ENCODE measurements around the gene DOK4. TPM values are rescaled to one million over a fixed set of nuclear protein-coding genes. Genes with fewer than 3 reads are reported as not detected.

DOK4 gene
- total RNA-seq, 1 experiment from 2014 or later = 13.1 TPM

DNA sequence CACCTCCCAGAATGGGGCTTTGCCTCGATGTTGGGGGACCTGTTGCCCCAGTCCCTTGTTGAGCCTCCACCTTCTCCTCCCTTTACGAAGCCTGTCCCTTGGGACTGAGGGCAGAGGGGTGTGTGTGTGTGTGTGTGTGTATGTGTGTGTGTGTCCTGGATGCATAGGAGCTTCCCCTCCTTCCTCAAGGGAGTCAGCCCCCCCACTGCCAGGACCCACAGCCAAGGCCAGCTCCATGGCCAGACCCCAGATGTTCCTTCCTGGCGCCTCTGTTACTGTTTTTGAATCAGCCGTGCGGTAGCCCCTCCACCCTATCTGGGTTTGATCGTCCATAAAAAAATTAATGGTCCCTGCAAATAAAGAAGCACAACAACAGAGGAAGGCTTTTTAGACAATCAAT lies 17.7 kb upstream of the DOK4 start:
- no peak overlapping the region for H3T11ph ChIP-seq (ENCODE audit: low read length)
- no peak overlapping the region for H2AK5ac ChIP-seq (ENCODE audit: insufficient read length, low read length)
- no peaks in the 10 kb centered on the region for H3K79me2 ChIP-seq (ENCODE audit: insufficient read depth, low read length)
- no peak overlapping the region for H3K18ac ChIP-seq (ENCODE audit: insufficient read length, low read depth, low read length)
- no peak overlapping the region for H3K56ac ChIP-seq (ENCODE audit: insufficient read length, low read depth, low read length)
- no peak overlapping the region for H4K8ac ChIP-seq (replicated peaks; ENCODE audit: insufficient read length, low read depth, low read length)
- Mint-ChIP-seq H3K27ac (no peak overlapping the region), H3K4me1 (peaks cover 14 to 24% of the 10 kb centered on the region in 2 experiments), H3K27me3 (ENCODE audit: low read depth) (peaks cover 7% of the 10 kb centered on the region), H3K9me3 (no peaks in the 10 kb centered on the region), H3K36me3 (ENCODE audit: insufficient read depth in 1 of 3, low read depth in 3 of 3) (no peaks in the 10 kb centered on the region), H3K4me3 (no peak overlapping the region; a peak in 1 of 5 replicates)
- no peak overlapping the region for H3K4me2 ChIP-seq (ENCODE audit: insufficient read depth, insufficient read length, low read length)
- H3K14ac ChIP-seq (ENCODE audit: insufficient read depth, low read length) = no peak overlapping the region; the same call in 1 of the 2 replicates
- H3K79me1 ChIP-seq (ENCODE audit: insufficient read depth, low read depth, low read length, poor library complexity, severe bottlenecking) = no peaks in the 10 kb centered on the region
- no peak overlapping the region for H3K23ac ChIP-seq (ENCODE audit: insufficient read length, low read depth, low read length)
- H4K20me1 ChIP-seq (ENCODE audit: control insufficient read depth, insufficient read depth, insufficient read length) = no peaks in the 10 kb centered on the region
- H2BK120ac ChIP-seq (ENCODE audit: low read depth, low read length, poor library complexity, severe bottlenecking) = no peak overlapping the region
- H3K9ac ChIP-seq (ENCODE audit: extremely low read depth, insufficient read length, low read length) = no peak overlapping the region
- no peaks in the 10 kb centered on the region for H3K23me2 ChIP-seq (ENCODE audit: insufficient read length, low read depth, low read length, poor library complexity, severe bottlenecking)
- no peak overlapping the region for H2AFZ ChIP-seq (ENCODE audit: low read length)
- no peak for DNase-seq
- H3K27me3 ChIP-seq (ENCODE audit: insufficient read depth, low read length) = no peaks in the 10 kb centered on the region
- WGBS (ENCODE audit: extremely low coverage, insufficient read length, low lambda C conversion rate) = no CpG with 5 or more reads among the region's 6 CpGs
- no peaks in the 10 kb centered on the region for H3K9me3 ChIP-seq (ENCODE audit: control insufficient read depth, low read depth, low read length)
- no peak overlapping the region for H3K27ac ChIP-seq (ENCODE audit: insufficient read length, low read depth, low read length)
- no peak overlapping the region for H4K91ac ChIP-seq (ENCODE audit: insufficient read length, low read depth, low read length)
- H2BK5ac ChIP-seq (ENCODE audit: insufficient read length, low read length) = no peak overlapping the region
- no peak overlapping the region for H2BK12ac ChIP-seq (ENCODE audit: insufficient read length, low read depth, low read length)
- H2BK20ac ChIP-seq (ENCODE audit: low read depth, low read length, poor library complexity, severe bottlenecking) = no peak overlapping the region
- H4K5ac ChIP-seq (ENCODE audit: insufficient read length, low read depth, low read length) = no peak overlapping the region
- TF ChIP-seq, protein P1, sequence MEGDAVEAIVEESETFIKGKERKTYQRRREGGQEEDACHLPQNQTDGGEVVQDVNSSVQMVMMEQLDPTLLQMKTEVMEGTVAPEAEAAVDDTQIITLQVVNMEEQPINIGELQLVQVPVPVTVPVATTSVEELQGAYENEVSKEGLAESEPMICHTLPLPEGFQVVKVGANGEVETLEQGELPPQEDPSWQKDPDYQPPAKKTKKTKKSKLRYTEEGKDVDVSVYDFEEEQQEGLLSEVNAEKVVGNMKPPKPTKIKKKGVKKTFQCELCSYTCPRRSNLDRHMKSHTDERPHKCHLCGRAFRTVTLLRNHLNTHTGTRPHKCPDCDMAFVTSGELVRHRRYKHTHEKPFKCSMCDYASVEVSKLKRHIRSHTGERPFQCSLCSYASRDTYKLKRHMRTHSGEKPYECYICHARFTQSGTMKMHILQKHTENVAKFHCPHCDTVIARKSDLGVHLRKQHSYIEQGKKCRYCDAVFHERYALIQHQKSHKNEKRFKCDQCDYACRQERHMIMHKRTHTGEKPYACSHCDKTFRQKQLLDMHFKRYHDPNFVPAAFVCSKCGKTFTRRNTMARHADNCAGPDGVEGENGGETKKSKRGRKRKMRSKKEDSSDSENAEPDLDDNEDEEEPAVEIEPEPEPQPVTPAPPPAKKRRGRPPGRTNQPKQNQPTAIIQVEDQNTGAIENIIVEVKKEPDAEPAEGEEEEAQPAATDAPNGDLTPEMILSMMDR (conservative IDR thresholded peaks at IDR 0.05) = no peak
- no peak overlapping the region for H2BK15ac ChIP-seq (ENCODE audit: low read depth, low read length)
- no peak overlapping the region for H3K4ac ChIP-seq (ENCODE audit: low read depth, low read length)
- H3K4me1 ChIP-seq (ENCODE audit: insufficient read depth, low read length) = no peaks in the 10 kb centered on the region; the same call in 1 of the 2 replicates

Measured in H9 (cell line).